ENCODE measurements around the gene ASIP. TPM values are rescaled to one million over a fixed set of nuclear protein-coding genes. Genes with fewer than 3 reads are reported as not detected.
"Not testable (repeated sequence)": the region's sequence is repeated elsewhere in the genome, so short reads cannot be mapped to it uniquely, and the experiment has no call there.

The ASIP gene
- total RNA-seq, 1 donor from 2014 or later, result not detected

DNA sequence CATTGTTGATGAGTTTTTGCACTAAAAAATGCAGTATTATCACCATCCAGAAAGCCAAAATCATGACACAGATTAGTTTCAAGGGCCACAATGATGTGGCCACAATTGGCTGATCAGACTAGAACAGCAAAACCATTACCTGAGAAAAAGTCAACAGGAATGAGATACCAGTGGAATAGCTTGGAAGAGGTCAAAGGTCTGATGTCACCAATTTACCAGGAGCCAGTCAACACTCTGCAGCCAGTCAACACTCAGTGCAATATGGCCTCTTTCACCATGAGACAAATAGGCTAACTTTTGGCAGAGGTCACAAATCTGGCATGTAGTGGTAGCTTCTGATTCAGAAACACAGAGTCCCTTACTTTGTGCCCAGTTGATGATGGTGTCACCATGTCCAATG is 7.5 kb upstream of the ASIP start:
- H3K4me1 Mint-ChIP-seq (ENCODE audit: unreplicated experiment), result no peaks in the 10 kb centered on the region
- H3K27ac Mint-ChIP-seq (ENCODE audit: unreplicated experiment), result no peak overlapping the region
- H3K4me3 Mint-ChIP-seq (ENCODE audit: unreplicated experiment), result no peak overlapping the region
- TF ChIP-seq, protein P1, sequence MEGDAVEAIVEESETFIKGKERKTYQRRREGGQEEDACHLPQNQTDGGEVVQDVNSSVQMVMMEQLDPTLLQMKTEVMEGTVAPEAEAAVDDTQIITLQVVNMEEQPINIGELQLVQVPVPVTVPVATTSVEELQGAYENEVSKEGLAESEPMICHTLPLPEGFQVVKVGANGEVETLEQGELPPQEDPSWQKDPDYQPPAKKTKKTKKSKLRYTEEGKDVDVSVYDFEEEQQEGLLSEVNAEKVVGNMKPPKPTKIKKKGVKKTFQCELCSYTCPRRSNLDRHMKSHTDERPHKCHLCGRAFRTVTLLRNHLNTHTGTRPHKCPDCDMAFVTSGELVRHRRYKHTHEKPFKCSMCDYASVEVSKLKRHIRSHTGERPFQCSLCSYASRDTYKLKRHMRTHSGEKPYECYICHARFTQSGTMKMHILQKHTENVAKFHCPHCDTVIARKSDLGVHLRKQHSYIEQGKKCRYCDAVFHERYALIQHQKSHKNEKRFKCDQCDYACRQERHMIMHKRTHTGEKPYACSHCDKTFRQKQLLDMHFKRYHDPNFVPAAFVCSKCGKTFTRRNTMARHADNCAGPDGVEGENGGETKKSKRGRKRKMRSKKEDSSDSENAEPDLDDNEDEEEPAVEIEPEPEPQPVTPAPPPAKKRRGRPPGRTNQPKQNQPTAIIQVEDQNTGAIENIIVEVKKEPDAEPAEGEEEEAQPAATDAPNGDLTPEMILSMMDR (IDR thresholded peaks at IDR 0.05), result no peak
- H3K36me3 Mint-ChIP-seq (ENCODE audit: unreplicated experiment), result peaks cover 3% of the 10 kb centered on the region
- DNase-seq (ENCODE audit: extremely low spot score, unreplicated experiment), result no peak
- peaks cover 30% of the 10 kb centered on the region for H3K9me3 Mint-ChIP-seq (ENCODE audit: unreplicated experiment)
- peaks cover 21% of the 10 kb centered on the region for H3K27me3 Mint-ChIP-seq (ENCODE audit: unreplicated experiment)

DNA sequence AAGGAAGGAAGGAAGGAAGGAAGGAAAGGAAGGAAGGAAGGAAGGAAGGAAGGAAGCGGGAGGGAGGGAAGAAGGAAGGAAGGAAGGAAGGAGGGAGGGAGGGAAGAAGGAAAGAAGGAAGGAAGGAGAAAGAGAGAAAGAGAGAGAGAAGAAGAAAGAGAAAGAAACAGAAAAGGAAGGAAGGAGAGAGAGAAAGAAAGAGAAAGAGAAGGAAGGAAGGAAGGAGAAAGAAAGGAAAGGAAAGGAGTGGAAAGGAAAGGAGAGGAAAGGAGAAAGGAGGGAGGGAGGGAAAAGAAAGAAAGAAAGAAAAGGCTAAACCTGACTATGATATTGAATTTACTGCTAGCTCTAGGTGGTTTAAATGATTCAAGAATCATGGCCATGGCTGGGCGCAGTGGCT is 5.3 kb upstream of the ASIP start:
- Mint-ChIP-seq H3K4me3 (ENCODE audit: unreplicated experiment) (no peak overlapping the region), H3K9me3 (ENCODE audit: unreplicated experiment) (peaks cover 33% of the 10 kb centered on the region), H3K4me1 (ENCODE audit: unreplicated experiment) (no peaks in the 10 kb centered on the region), H3K36me3 (ENCODE audit: unreplicated experiment) (peaks cover 3% of the 10 kb centered on the region), H3K27me3 (ENCODE audit: unreplicated experiment) (peaks cover 39% of the 10 kb centered on the region), H3K27ac (ENCODE audit: unreplicated experiment) (no peak overlapping the region)
- no peak for DNase-seq (ENCODE audit: extremely low spot score, unreplicated experiment)
- TF ChIP-seq, protein P1 (IDR thresholded peaks at IDR 0.05), result no peak

DNA sequence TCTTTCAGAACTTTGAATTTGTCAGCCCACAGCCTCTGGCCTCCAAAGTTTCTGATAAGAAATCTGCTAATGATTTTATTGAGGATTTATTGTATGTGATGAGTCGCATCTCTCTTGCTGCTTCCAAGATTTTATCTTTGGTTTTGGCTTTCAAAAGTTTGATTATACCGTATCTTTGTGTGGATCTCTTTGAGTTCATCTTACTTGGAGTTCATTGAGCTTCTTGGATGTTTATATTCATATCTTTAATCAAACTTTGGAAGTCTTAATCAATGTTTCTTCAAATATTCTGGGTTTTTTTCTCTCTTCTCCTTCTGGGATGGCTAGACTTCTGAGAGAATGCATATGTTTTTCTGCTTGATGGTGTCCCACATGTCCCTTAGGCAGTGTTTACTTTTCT is 3.3 kb upstream of the ASIP start:
- TF ChIP-seq, protein P1 (IDR thresholded peaks at IDR 0.05), result no peak
- no peaks in the 10 kb centered on the region for H3K4me1 Mint-ChIP-seq (ENCODE audit: unreplicated experiment)
- H3K27ac Mint-ChIP-seq (ENCODE audit: unreplicated experiment), result no peak overlapping the region
- H3K9me3 Mint-ChIP-seq (ENCODE audit: unreplicated experiment), result peaks cover 24% of the 10 kb centered on the region
- H3K4me3 Mint-ChIP-seq (ENCODE audit: unreplicated experiment), result no peak overlapping the region
- DNase-seq (ENCODE audit: extremely low spot score, unreplicated experiment), result no peak
- peaks cover 54% of the 10 kb centered on the region for H3K27me3 Mint-ChIP-seq (ENCODE audit: unreplicated experiment)
- H3K36me3 Mint-ChIP-seq (ENCODE audit: unreplicated experiment), result peaks cover 3% of the 10 kb centered on the region

DNA sequence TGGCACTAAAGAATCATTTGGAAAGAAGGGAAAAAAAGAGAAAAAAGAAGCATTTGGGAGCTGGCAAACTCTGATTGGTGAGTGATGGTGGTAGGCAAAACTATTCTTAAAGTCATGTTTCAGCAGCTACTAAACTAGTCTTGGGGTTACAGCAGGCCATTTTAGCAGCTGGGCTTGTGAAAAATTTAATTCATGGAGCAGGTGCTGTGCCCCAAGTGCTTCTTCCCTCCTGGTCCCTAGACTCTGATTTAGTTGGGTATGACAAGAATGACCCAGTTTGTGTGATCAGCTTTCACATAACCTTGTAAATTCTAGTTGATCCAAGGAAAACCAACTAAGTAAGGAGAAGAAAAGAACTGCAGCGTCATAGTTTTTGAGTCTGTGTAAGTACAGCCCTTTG is 1.1 kb upstream of the ASIP start:
- DNase-seq (ENCODE audit: extremely low spot score, unreplicated experiment), result no peak
- TF ChIP-seq, protein P1 (IDR thresholded peaks at IDR 0.05), result no peak
- H3K36me3 Mint-ChIP-seq (ENCODE audit: unreplicated experiment), result peaks cover 3% of the 10 kb centered on the region
- no peaks in the 10 kb centered on the region for H3K4me1 Mint-ChIP-seq (ENCODE audit: unreplicated experiment)
- H3K27me3 Mint-ChIP-seq (ENCODE audit: unreplicated experiment), result peaks cover 57% of the 10 kb centered on the region
- H3K27ac Mint-ChIP-seq (ENCODE audit: unreplicated experiment), result no peak overlapping the region
- no peak overlapping the region for H3K4me3 Mint-ChIP-seq (ENCODE audit: unreplicated experiment)
- peaks cover 24% of the 10 kb centered on the region for H3K9me3 Mint-ChIP-seq (ENCODE audit: unreplicated experiment)

DNA sequence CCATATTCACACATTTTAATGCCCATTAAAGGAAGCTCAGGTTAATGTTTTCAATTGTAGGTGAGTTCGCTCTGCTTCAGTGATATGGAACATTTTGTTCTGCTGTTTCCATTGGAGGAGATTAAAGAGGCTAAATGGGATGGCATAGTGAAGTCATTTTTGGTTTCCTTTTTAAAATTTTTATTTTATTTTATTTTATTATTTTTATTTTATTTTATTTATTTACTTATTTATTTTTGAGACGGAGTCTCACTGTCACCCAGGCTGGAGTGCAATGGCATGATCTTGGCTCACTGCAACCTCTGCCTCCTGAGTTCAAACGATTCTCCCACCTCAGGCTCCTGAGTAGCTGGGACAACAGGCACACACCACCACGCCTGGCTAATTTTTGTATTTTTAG is 792 bp downstream of the ASIP start:
- H3K27me3 Mint-ChIP-seq (ENCODE audit: unreplicated experiment), result peaks cover 51% of the 10 kb centered on the region
- DNase-seq (ENCODE audit: extremely low spot score, unreplicated experiment); H3K27ac Mint-ChIP-seq (ENCODE audit: unreplicated experiment); H3K36me3 Mint-ChIP-seq (ENCODE audit: unreplicated experiment); H3K4me3 Mint-ChIP-seq (ENCODE audit: unreplicated experiment): not testable (repeated sequence)
- H3K9me3 Mint-ChIP-seq (ENCODE audit: unreplicated experiment), result peaks cover 17% of the 10 kb centered on the region
- peaks cover 11% of the 10 kb centered on the region for H3K4me1 Mint-ChIP-seq (ENCODE audit: unreplicated experiment)

DNA sequence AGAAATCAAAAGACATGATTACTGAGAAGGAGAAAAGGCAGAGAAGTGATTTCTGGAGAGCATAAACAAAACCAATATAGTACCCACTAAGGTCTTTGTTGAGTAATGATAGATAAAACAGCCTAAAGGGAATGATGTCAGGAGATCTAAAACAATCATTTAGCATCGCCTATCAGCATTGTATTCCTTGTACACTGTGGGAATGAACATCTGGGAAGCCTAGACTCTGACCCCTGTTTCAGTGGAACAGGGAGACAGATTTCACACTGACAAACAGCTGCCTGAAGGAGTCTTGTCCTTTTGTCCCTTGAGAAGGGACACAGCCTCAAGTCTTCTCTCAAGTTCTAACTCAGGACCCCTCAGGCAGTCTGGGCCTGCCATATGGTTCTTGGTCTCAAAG is 1.7 kb downstream of the ASIP start:
- H3K4me1 Mint-ChIP-seq (ENCODE audit: unreplicated experiment), result peaks cover 15% of the 10 kb centered on the region
- peaks cover 43% of the 10 kb centered on the region for H3K27me3 Mint-ChIP-seq (ENCODE audit: unreplicated experiment)
- H3K27ac Mint-ChIP-seq (ENCODE audit: unreplicated experiment), result no peak overlapping the region
- H3K4me3 Mint-ChIP-seq (ENCODE audit: unreplicated experiment), result no peak overlapping the region
- TF ChIP-seq, protein P1 (IDR thresholded peaks at IDR 0.05), result no peak
- H3K9me3 Mint-ChIP-seq (ENCODE audit: unreplicated experiment), result peaks cover 11% of the 10 kb centered on the region
- DNase-seq (ENCODE audit: extremely low spot score, unreplicated experiment), result no peak
- no peaks in the 10 kb centered on the region for H3K36me3 Mint-ChIP-seq (ENCODE audit: unreplicated experiment)

Data from osteocyte (in vitro differentiated cells).